PFSK-1 (cell line): ENCODE results near the gene CABP7.

Experiments used
- POLR2AphosphoS5 ChIP-seq: IDR thresholded peaks from 2 replicates; pipeline ENCODE4 v1.6.1; 2012; ENCODE audit warnings: low read depth, mild to moderate bottlenecking, control low read depth, low read length, moderate library complexity
- TAF1 ChIP-seq: IDR thresholded peaks from 2 replicates; pipeline ENCODE4 v1.6.1; 2012; ENCODE audit warnings: low read length, control low read depth, borderline replicate concordance; ENCODE audit not compliant: insufficient read depth
- TF ChIP-seq, protein P1 (sequence below), 2 experiments: IDR thresholded peaks; 2 replicates each; pipeline versions ENCODE4 v1.6.1 to v1.8.0; 2011 to 2012; ENCODE audit warnings: low read depth in 2 of 2, low read length in 2 of 2, control low read depth in 1 of 2, inconsistent platforms in 1 of 2, mild to moderate bottlenecking in 1 of 2, moderate library complexity in 1 of 2; ENCODE audit not compliant: insufficient read depth in 1 of 2

DNA sequence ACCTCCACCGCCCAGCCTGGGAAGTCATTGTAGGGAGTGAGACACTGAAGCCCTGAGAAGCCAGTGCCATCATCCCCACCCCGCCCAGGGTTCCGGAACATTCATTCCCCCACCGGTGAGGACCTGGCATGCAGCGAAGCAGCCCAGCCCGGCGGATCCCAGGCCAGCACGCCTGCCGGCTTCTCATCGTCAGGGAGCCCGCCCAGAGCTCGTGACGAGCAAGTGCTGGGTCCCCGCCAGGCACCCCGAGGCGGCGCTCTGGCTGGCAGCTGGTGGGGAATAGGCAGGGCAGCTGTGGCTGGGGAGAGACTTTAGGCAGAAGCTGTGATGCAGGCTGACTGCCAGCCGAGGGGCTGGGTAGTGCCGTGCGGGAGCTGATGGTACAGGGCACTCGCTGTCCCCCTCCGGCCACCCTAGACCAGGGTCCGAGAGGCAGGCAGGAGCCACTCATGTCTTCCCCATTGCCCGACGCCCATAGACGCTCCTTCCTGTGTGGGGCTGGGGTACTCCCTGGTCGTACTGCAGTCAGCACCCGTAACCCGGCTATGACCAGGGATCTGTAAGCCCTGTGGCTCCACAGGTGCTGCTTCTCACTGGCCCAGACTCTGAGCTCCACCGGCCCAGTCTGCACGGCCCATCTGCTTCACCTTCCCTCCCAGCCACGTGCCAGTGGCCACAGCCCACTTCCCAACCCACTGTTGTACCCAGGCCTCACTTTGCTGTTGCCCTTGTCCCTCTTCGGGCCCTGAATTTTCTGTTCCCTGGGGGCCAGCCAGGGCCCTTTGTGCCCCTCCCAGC lies 24.5 kb upstream of the CABP7 start:
- TF ChIP-seq, protein P1, sequence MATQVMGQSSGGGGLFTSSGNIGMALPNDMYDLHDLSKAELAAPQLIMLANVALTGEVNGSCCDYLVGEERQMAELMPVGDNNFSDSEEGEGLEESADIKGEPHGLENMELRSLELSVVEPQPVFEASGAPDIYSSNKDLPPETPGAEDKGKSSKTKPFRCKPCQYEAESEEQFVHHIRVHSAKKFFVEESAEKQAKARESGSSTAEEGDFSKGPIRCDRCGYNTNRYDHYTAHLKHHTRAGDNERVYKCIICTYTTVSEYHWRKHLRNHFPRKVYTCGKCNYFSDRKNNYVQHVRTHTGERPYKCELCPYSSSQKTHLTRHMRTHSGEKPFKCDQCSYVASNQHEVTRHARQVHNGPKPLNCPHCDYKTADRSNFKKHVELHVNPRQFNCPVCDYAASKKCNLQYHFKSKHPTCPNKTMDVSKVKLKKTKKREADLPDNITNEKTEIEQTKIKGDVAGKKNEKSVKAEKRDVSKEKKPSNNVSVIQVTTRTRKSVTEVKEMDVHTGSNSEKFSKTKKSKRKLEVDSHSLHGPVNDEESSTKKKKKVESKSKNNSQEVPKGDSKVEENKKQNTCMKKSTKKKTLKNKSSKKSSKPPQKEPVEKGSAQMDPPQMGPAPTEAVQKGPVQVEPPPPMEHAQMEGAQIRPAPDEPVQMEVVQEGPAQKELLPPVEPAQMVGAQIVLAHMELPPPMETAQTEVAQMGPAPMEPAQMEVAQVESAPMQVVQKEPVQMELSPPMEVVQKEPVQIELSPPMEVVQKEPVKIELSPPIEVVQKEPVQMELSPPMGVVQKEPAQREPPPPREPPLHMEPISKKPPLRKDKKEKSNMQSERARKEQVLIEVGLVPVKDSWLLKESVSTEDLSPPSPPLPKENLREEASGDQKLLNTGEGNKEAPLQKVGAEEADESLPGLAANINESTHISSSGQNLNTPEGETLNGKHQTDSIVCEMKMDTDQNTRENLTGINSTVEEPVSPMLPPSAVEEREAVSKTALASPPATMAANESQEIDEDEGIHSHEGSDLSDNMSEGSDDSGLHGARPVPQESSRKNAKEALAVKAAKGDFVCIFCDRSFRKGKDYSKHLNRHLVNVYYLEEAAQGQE (IDR thresholded peaks at IDR 0.05; ENCODE audit: insufficient read depth in 1 of 2, low read depth in 2 of 2, low read length in 2 of 2), result no peak
- TF ChIP-seq POLR2AphosphoS5 (no peak), TAF1 (no peak)
